Upper lobe of left lung (tissue), 4 donors: Measurements from ENCODE around the gene VAV3.

Experiments
- POLR2AphosphoS5 ChIP-seq, 2 donors: sonication (generic); formaldehyde crosslinking; IDR thresholded peaks; one replicate each; pipeline ENCODE4 v1.5.1; 2017; ENCODE audit warnings: antibody characterized with exemption in 2 of 2
- TF ChIP-seq, protein P1 (sequence below), 6 experiments: fragments of 450-650 bp in 4 of 6; fragments of 200-600 bp in 2 of 6; sonication (generic) in 2 of 6; IDR thresholded peaks; one replicate each; pipeline ENCODE4 v1.5.1; 2016 to 2019; ENCODE audit warnings: antibody characterized with exemption in 6 of 6

DNA sequence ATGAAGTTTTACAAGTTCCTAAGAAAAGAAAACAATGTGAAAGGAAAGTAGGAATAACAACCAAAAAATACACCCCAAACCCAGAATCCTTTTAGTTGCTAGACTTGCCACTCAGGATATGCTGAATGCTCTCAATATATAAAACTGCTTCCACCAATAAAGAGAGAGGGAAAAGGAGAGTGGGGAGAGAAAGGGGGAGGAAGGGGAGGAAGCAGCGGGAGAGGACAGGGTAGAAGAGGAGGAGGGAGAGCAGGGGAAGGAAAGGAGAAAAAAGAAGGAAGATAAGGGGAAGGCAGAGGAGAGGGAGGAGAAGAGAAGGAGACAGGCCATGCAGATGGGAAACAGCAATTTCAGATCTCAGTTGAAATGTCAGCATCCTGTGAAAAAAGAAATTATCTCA lies 198.4 kb downstream of the VAV3 start:
- TF ChIP-seq POLR2AphosphoS5 (IDR thresholded peaks at IDR 0.05), result no peak
- TF ChIP-seq, protein P1, sequence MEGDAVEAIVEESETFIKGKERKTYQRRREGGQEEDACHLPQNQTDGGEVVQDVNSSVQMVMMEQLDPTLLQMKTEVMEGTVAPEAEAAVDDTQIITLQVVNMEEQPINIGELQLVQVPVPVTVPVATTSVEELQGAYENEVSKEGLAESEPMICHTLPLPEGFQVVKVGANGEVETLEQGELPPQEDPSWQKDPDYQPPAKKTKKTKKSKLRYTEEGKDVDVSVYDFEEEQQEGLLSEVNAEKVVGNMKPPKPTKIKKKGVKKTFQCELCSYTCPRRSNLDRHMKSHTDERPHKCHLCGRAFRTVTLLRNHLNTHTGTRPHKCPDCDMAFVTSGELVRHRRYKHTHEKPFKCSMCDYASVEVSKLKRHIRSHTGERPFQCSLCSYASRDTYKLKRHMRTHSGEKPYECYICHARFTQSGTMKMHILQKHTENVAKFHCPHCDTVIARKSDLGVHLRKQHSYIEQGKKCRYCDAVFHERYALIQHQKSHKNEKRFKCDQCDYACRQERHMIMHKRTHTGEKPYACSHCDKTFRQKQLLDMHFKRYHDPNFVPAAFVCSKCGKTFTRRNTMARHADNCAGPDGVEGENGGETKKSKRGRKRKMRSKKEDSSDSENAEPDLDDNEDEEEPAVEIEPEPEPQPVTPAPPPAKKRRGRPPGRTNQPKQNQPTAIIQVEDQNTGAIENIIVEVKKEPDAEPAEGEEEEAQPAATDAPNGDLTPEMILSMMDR (IDR thresholded peaks at IDR 0.05), result no peak
